ENCODE results near the gene RPP30. TPM values are rescaled to one million over a fixed set of nuclear protein-coding genes. Genes with fewer than 3 reads are reported as not detected.

Gene RPP30
- total and polyA plus RNA-seq, 2 of the 13 experiments (the other 11 are each of a cell fraction or from before 2014, with no cell fraction given), result 27.1 to 65.0 TPM

DNA sequence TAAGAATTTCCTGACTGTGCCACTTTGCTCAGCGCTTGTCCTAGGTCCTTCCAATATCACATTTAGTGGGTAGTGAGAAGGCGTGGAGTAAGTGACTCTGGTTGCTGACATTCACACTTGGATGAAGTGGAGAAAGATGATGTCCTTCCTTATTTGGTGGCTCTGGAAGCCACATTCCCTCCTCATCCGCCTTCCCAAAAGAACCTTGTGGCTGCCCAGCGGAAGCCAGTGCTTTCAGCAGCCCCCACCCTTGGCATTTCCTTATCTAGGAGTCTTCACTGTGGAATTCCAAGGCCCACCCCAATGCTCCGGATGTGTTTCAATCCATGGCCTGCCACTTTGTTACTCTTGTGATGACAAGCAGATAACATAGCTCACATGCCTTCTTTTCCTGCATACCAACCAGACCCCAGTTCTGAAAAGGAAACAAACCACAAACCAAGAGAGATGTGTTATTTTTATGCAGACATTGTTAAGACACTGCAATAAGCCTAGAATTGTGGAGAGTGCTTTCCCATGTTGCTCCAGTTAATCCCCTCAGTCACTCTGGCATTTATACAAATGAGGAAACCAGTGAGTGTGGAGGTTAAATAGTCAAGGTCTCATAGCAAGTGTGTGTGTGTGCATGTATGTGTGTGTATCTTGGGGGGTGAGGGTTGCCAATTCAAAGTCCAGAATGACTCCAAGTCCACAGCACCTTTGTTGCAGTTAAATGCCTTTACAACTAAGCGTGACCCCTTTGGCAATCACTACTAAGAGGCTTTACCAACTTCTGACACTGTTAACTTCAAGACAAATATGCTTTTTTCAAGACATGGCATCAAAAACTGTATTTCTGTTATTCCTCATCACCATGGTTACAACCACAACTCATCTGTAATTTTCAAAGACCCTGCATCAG lies 59.4 kb downstream of the RPP30 start (continued):
- TF ChIP-seq, protein P1, sequence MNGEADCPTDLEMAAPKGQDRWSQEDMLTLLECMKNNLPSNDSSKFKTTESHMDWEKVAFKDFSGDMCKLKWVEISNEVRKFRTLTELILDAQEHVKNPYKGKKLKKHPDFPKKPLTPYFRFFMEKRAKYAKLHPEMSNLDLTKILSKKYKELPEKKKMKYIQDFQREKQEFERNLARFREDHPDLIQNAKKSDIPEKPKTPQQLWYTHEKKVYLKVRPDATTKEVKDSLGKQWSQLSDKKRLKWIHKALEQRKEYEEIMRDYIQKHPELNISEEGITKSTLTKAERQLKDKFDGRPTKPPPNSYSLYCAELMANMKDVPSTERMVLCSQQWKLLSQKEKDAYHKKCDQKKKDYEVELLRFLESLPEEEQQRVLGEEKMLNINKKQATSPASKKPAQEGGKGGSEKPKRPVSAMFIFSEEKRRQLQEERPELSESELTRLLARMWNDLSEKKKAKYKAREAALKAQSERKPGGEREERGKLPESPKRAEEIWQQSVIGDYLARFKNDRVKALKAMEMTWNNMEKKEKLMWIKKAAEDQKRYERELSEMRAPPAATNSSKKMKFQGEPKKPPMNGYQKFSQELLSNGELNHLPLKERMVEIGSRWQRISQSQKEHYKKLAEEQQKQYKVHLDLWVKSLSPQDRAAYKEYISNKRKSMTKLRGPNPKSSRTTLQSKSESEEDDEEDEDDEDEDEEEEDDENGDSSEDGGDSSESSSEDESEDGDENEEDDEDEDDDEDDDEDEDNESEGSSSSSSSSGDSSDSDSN (CRISPR knock-in tag; IDR thresholded peaks at IDR 0.05), result peak; percentile 49; the same call in 1 of the 2 replicates
- TF ChIP-seq NFRKB (IDR thresholded peaks at IDR 0.05) (no peak), RARG (CRISPR knock-in tag; IDR thresholded peaks at IDR 0.05; ENCODE audit: low read depth) (no peak), CHD4 (IDR thresholded peaks at IDR 0.05; ENCODE audit: borderline replicate concordance, low read length) (no peak; the same call in 1 of the 2 replicates), ZSCAN31 (CRISPR knock-in tag; IDR thresholded peaks at IDR 0.05; ENCODE audit: low read depth) (no peak), RELA (CRISPR knock-in tag; IDR thresholded peaks at IDR 0.05) (no peak), SETDB1 (CRISPR knock-in tag; IDR thresholded peaks at IDR 0.05; ENCODE audit: borderline replicate concordance) (no peak), ZFP1 (CRISPR knock-in tag; IDR thresholded peaks at IDR 0.05) (no peak), CEBPB (IDR thresholded peaks at IDR 0.05; ENCODE audit: borderline replicate concordance, low read depth, low read length) (peak; percentile 32; the same call in 1 of the 2 replicates), ZNF850 (CRISPR knock-in tag; conservative IDR thresholded peaks at IDR 0.05) (no peak), ZNF761 (CRISPR knock-in tag; conservative IDR thresholded peaks at IDR 0.05) (0 out of 2 replicates have a peak, but pooled peaks have one; percentile 20), GABPA (IDR thresholded peaks at IDR 0.05; ENCODE audit: low read depth, low read length) (no peak), GABPA (CRISPR knock-in tag; IDR thresholded peaks at IDR 0.05; ENCODE audit: low read depth) (peak; percentile 75), TBP (CRISPR knock-in tag; IDR thresholded peaks at IDR 0.05) (no peak), ZNF343 (CRISPR knock-in tag; IDR thresholded peaks at IDR 0.05) (no peak), RXRB (CRISPR knock-in tag; IDR thresholded peaks at IDR 0.05; ENCODE audit: borderline replicate concordance) (peak; percentile 90), WIZ (CRISPR knock-in tag; IDR thresholded peaks at IDR 0.05) (0 out of 2 replicates have a peak, but pooled peaks have one; percentile 75)
- TF ChIP-seq, protein P2, sequence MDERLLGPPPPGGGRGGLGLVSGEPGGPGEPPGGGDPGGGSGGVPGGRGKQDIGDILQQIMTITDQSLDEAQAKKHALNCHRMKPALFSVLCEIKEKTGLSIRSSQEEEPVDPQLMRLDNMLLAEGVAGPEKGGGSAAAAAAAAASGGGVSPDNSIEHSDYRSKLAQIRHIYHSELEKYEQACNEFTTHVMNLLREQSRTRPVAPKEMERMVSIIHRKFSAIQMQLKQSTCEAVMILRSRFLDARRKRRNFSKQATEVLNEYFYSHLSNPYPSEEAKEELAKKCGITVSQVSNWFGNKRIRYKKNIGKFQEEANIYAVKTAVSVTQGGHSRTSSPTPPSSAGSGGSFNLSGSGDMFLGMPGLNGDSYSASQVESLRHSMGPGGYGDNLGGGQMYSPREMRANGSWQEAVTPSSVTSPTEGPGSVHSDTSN (CRISPR knock-in tag; IDR thresholded peaks at IDR 0.05), result no peak
- TF ChIP-seq, protein P3, sequence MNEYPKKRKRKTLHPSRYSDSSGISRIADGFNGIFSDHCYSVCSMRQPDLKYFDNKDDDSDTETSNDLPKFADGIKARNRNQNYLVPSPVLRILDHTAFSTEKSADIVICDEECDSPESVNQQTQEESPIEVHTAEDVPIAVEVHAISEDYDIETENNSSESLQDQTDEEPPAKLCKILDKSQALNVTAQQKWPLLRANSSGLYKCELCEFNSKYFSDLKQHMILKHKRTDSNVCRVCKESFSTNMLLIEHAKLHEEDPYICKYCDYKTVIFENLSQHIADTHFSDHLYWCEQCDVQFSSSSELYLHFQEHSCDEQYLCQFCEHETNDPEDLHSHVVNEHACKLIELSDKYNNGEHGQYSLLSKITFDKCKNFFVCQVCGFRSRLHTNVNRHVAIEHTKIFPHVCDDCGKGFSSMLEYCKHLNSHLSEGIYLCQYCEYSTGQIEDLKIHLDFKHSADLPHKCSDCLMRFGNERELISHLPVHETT (CRISPR knock-in tag; conservative IDR thresholded peaks at IDR 0.05), result no peak
- TF ChIP-seq, protein P4, sequence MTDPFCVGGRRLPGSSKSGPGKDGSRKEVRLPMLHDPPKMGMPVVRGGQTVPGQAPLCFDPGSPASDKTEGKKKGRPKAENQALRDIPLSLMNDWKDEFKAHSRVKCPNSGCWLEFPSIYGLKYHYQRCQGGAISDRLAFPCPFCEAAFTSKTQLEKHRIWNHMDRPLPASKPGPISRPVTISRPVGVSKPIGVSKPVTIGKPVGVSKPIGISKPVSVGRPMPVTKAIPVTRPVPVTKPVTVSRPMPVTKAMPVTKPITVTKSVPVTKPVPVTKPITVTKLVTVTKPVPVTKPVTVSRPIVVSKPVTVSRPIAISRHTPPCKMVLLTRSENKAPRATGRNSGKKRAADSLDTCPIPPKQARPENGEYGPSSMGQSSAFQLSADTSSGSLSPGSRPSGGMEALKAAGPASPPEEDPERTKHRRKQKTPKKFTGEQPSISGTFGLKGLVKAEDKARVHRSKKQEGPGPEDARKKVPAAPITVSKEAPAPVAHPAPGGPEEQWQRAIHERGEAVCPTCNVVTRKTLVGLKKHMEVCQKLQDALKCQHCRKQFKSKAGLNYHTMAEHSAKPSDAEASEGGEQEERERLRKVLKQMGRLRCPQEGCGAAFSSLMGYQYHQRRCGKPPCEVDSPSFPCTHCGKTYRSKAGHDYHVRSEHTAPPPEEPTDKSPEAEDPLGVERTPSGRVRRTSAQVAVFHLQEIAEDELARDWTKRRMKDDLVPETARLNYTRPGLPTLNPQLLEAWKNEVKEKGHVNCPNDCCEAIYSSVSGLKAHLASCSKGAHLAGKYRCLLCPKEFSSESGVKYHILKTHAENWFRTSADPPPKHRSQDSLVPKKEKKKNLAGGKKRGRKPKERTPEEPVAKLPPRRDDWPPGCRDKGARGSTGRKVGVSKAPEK (CRISPR knock-in tag; IDR thresholded peaks at IDR 0.05; ENCODE audit: borderline replicate concordance), result no peak
- TF ChIP-seq, protein P5, sequence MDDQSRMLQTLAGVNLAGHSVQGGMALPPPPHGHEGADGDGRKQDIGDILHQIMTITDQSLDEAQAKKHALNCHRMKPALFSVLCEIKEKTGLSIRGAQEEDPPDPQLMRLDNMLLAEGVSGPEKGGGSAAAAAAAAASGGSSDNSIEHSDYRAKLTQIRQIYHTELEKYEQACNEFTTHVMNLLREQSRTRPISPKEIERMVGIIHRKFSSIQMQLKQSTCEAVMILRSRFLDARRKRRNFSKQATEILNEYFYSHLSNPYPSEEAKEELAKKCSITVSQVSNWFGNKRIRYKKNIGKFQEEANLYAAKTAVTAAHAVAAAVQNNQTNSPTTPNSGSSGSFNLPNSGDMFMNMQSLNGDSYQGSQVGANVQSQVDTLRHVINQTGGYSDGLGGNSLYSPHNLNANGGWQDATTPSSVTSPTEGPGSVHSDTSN (CRISPR knock-in tag; IDR thresholded peaks at IDR 0.05; ENCODE audit: borderline replicate concordance), result no peak

Measured in HepG2 (cell line).